SK-N-SH (cell line): Measurements from ENCODE around the gene MRPL19. TPM values are rescaled to one million over a fixed set of nuclear protein-coding genes. Genes with fewer than 3 reads are reported as not detected.

ENCODE experiments used
- CTCF ChIA-PET: fragments of 300-600, 350-600 bp; formaldehyde crosslinking; extraction: SDS; loops from one replicate; lab custom pipeline; 2021; lab: Yijun Ruan, JAX
- POLR2A ChIA-PET: fragments of 350-600 bp; sonication (Branson Sonifier 250); formaldehyde crosslinking; extraction: SDS; loops from one replicate; lab custom pipeline; 2020; ENCODE audit warnings: antibody characterized with exemption, inconsistent platforms; lab: Yijun Ruan, JAX
- DNase-seq: peaks from one replicate; pipeline ENCODE4 v3.0.0; 2012
- H2AFZ ChIP-seq: fragments of 200-600 bp; sonication (generic); 2 replicates; pipeline ENCODE4 v1.8.1; 2016; ENCODE audit warnings: antibody characterized with exemption, mild to moderate bottlenecking, low read depth
- H3F3A ChIP-seq: fragments of 200-600 bp; sonication (generic); replicated peaks from 2 replicates; pipeline ENCODE3; 2016; ENCODE audit warnings: antibody characterized with exemption, mild to moderate bottlenecking; ENCODE audit not compliant: insufficient read depth
- H3K27ac ChIP-seq, 2 experiments: fragments of 200-500 bp in 1 of 2; fragments of 200-600 bp in 1 of 2; sonication (Bioruptor generic) in 1 of 2; sonication (generic), shearing (Covaris generic) in 1 of 2; 2 replicates each; pipeline versions ENCODE4 v1.5.1 to v1.6.1; 2014 to 2016; ENCODE audit warnings: low read depth in 2 of 2, inconsistent platforms in 1 of 2, low read length in 1 of 2, mild to moderate bottlenecking in 1 of 2, mixed read lengths in 1 of 2
- H3K27me3 ChIP-seq: fragments of 200-600 bp; sonication (generic), shearing (Covaris generic); 2 replicates; pipeline ENCODE4 v1.6.1; 2016; ENCODE audit warnings: mixed run types; ENCODE audit not compliant: insufficient read depth
- H3K36me3 ChIP-seq, 2 experiments: fragments of 200-500 bp in 1 of 2; fragments of 200-600 bp in 1 of 2; sonication (Bioruptor generic) in 1 of 2; sonication (generic) in 1 of 2; replicated peaks in 1 of 2; 2 replicates each; pipeline versions ENCODE3 to v1.5.1; 2014 to 2016; ENCODE audit warnings: low read length in 1 of 2, mild to moderate bottlenecking in 1 of 2; ENCODE audit not compliant: insufficient read depth in 2 of 2, control insufficient read depth in 1 of 2
- H3K4me1 ChIP-seq, 2 experiments: fragments of 200-500 bp in 1 of 2; fragments of 200-600 bp in 1 of 2; sonication (Bioruptor generic) in 1 of 2; sonication (generic), shearing (Covaris generic) in 1 of 2; 2 replicates each; pipeline versions ENCODE4 v1.5.1 to v1.6.1; 2014 to 2016; ENCODE audit warnings: low read depth in 1 of 2, low read length in 1 of 2, mixed run types in 1 of 2; ENCODE audit not compliant: insufficient read depth in 2 of 2, control insufficient read depth in 1 of 2
- H3K4me2 ChIP-seq: fragments of 200-600 bp; sonication (generic), shearing (Covaris generic); 2 replicates; pipeline ENCODE4 v1.6.1; 2017; ENCODE audit warnings: mixed run types
- H3K4me3 ChIP-seq, 2 experiments: fragments of 200-500 bp in 1 of 2; fragments of 200-600 bp in 1 of 2; sonication (Bioruptor generic) in 1 of 2; sonication (generic), shearing (Covaris generic) in 1 of 2; 2 replicates each; pipeline versions ENCODE4 v1.5.1 to v1.8.1; 2014 to 2016; ENCODE audit warnings: low read depth in 2 of 2, inconsistent platforms in 1 of 2, low read length in 1 of 2, mild to moderate bottlenecking in 1 of 2, mixed read lengths in 1 of 2, moderate library complexity in 1 of 2
- H3K79me2 ChIP-seq: fragments of 200-600 bp; sonication (generic); 2 replicates; pipeline ENCODE4 v1.8.1; 2017; ENCODE audit warnings: mild to moderate bottlenecking; ENCODE audit not compliant: insufficient read depth
- H3K9ac ChIP-seq: fragments of 200-600 bp; sonication (generic); 2 replicates; pipeline ENCODE4 v1.6.1; 2017; ENCODE audit warnings: mixed run types
- H3K9me2 ChIP-seq: fragments of 200-600 bp; sonication (generic); 2 replicates; pipeline ENCODE4 v1.6.1; 2017; ENCODE audit warnings: mixed run types
- H3K9me3 ChIP-seq: fragments of 200-600 bp; sonication (generic); 2 replicates; pipeline ENCODE4 v1.6.1; 2017; ENCODE audit warnings: mixed run types, mild to moderate bottlenecking, moderate library complexity
- H4K20me1 ChIP-seq: fragments of 200-600 bp; sonication (generic); 2 replicates; pipeline ENCODE4 v1.6.1; 2017; ENCODE audit warnings: mild to moderate bottlenecking, mixed run types; ENCODE audit not compliant: insufficient read depth
- CHD2 ChIP-seq: fragments of 150-350 bp; IDR thresholded peaks from 2 replicates; pipeline ENCODE4 v1.6.1; 2018; ENCODE audit warnings: low read length; ENCODE audit not compliant: partially characterized antibody
- EZH2phosphoT487 ChIP-seq: fragments of 200-600 bp; sonication (generic); IDR thresholded peaks from 2 replicates; pipeline ENCODE4 v1.6.1; 2017; ENCODE audit warnings: low read depth, mixed run types, mild to moderate bottlenecking, antibody characterized with exemption, moderate library complexity, borderline replicate concordance
- FOXM1 ChIP-seq: IDR thresholded peaks from 2 replicates; pipeline ENCODE4 v1.4.0; 2012; ENCODE audit warnings: low read depth, mild to moderate bottlenecking
- IRF3 ChIP-seq: fragments of 150-350 bp; IDR thresholded peaks from 2 replicates; pipeline ENCODE4 v1.6.1; 2016; ENCODE audit warnings: mild to moderate bottlenecking, low read depth, low read length
- MEF2A ChIP-seq: IDR thresholded peaks from 2 replicates; pipeline ENCODE4 v1.4.0; 2012; ENCODE audit warnings: low read depth, borderline replicate concordance
- MXI1 ChIP-seq: IDR thresholded peaks from 2 replicates; pipeline ENCODE4 v1.6.1; 2012; ENCODE audit warnings: mild to moderate bottlenecking, low read depth, low read length, improper control_type of control experiment
- NFIC ChIP-seq: IDR thresholded peaks from 2 replicates; pipeline ENCODE4 v1.4.0; 2012; ENCODE audit warnings: borderline replicate concordance
- RAD21 ChIP-seq: IDR thresholded peaks from 2 replicates; pipeline ENCODE4 v1.6.1; 2012; ENCODE audit warnings: mild to moderate bottlenecking, low read length
- RCOR1 ChIP-seq: fragments of 150-350 bp; IDR thresholded peaks from 2 replicates; pipeline ENCODE4 v1.6.1; 2017; ENCODE audit warnings: antibody characterized with exemption, low read length
- REST ChIP-seq: IDR thresholded peaks from 2 replicates; pipeline ENCODE4 v1.6.1; 2012; ENCODE audit warnings: mild to moderate bottlenecking, low read depth, low read length, moderate library complexity
- RXRA ChIP-seq: IDR thresholded peaks from 2 replicates; pipeline ENCODE4 v1.4.0; 2012; ENCODE audit warnings: low read depth, mild to moderate bottlenecking, borderline replicate concordance
- SMC3 ChIP-seq: IDR thresholded peaks from 2 replicates; pipeline ENCODE4 v1.6.1; 2012; ENCODE audit warnings: low read depth, low read length, improper control_type of control experiment
- TAF1 ChIP-seq: IDR thresholded peaks from 2 replicates; pipeline ENCODE4 v1.6.1; 2012; ENCODE audit warnings: low read depth, mild to moderate bottlenecking, low read length, moderate library complexity, borderline replicate concordance
- TCF12 ChIP-seq: IDR thresholded peaks from 2 replicates; pipeline ENCODE4 v1.4.0; 2012
- TEAD4 ChIP-seq: IDR thresholded peaks from 2 replicates; pipeline ENCODE4 v1.4.0; 2012; ENCODE audit warnings: mild to moderate bottlenecking, borderline replicate concordance; ENCODE audit not compliant: insufficient read depth
- WGBS: methylation state at CpG from one replicate; pipeline ENCODE4 v1.1.6; 2017; ENCODE audit warnings: low lambda C conversion rate; 5-methylcytosine and 5-hydroxymethylcytosine counted together
- polyA plus RNA-seq, 3 experiments: library from polyadenylated mRNA; depleted of rRNA; stranded (reverse); fragments of >200 nt; gene quantifications; 2 replicates each; pipeline ENCODE4 v1.2.3, GENCODE V29; 2012
- TF ChIP-seq, protein P1 (sequence below): IDR thresholded peaks from 2 replicates; pipeline ENCODE4 v1.4.0; 2012; ENCODE audit warnings: low read depth, borderline replicate concordance
- TF ChIP-seq, protein P2 (sequence below): fragments of 200-600 bp; sonication (generic); IDR thresholded peaks from 2 replicates; pipeline ENCODE4 v1.6.1; 2017; ENCODE audit warnings: antibody characterized with exemption, mild to moderate bottlenecking, moderate library complexity

The MRPL19 gene
- polyA plus RNA-seq, 1 of the 3 experiments (the other 2 are of a cell fraction) = 15.4 TPM

- Histone ChIP-seq H3K9ac (no peak overlapping the region), H3K27ac (no peak overlapping the region), H3K4me3 (no peak overlapping the region), H3F3A (peaks cover 12% of the 10 kb centered on the region), H2AFZ (no peak overlapping the region), H3K36me3 (no peaks in the 10 kb centered on the region)
- no peak for DNase-seq
- TF ChIP-seq FOXM1 (no peak), IRF3 (no peak), REST (peak; percentile 80), MEF2A (no peak), SMC3 (no peak), TEAD4 (no peak)
- TF ChIP-seq, protein P1, sequence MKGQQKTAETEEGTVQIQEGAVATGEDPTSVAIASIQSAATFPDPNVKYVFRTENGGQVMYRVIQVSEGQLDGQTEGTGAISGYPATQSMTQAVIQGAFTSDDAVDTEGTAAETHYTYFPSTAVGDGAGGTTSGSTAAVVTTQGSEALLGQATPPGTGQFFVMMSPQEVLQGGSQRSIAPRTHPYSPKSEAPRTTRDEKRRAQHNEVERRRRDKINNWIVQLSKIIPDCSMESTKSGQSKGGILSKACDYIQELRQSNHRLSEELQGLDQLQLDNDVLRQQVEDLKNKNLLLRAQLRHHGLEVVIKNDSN = no peak
- TF ChIP-seq, all 33 proteins: peak for 1
- no peaks in the 10 kb centered on the region; a peak in 1 of 4 replicates for H3K4me1 ChIP-seq
- H4K20me1 ChIP-seq = no peaks in the 10 kb centered on the region
- no peaks in the 10 kb centered on the region for H3K9me3 ChIP-seq
- H3K9me2 ChIP-seq = no peaks in the 10 kb centered on the region
- ChIA-PET CTCF (interaction anchor here (1.0 to 1.9 kb wide), 4 partner anchors 13 to 158 kb away, joined by 5 to 6 read pairs (median 6); no protein-coding TSS in a partner anchor), POLR2A (no interaction called here)
- 58% methylated on average over 3 of the region's 3 CpGs for WGBS
- no peaks in the 10 kb centered on the region for H3K79me2 ChIP-seq
- H3K4me2 ChIP-seq = no peak overlapping the region
- H3K27me3 ChIP-seq = no peaks in the 10 kb centered on the region
These were observed 23.7 kb upstream of the MRPL19 start for GRCh38 chr2:75622929-75623328.

DNA sequence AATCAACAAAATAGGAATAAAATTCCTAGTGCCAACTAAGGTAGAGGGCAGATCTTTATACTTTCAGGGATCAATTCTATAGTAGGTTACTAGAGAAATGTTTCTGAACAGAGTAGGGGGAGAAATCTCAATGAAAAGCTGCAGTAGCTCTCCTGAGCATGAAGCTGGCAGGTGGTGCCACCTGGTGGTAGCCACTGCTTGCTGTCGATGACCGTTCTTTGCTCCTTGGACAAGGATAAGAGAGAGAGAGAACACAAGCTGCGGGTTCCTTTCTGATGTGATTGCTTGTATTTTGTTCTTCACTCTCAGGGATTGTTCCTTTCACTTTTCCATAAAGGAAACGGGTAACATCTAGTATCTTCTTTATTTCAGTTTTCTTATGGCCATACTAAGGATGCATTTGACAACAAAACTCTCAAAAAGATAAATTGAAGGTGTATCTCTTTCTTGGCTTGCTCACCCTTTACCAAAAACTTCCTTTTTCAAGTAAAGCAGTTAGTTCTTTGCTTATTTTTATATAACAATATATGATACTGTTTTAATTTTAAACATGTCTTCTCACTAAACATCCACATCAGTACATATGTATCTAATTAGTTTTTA is 18.6 kb upstream of the MRPL19 start:
- peak; percentile 64 for DNase-seq
- POLR2A ChIA-PET = no interaction called here
- CTCF ChIA-PET = interaction anchor here (0.6 to 4.7 kb wide), 44 partner anchors 9 to 751 kb away, joined by 3 to 87 read pairs (median 3); partner anchors contain the start of gene EVA1A
- Histone ChIP-seq H3K36me3 (no peaks in the 10 kb centered on the region), H3K4me1 (peaks cover 5 to 8% of the 10 kb centered on the region in 2 experiments), H2AFZ (no peak overlapping the region), H3K9me2 (no peaks in the 10 kb centered on the region), H3K4me3 (peak overlapping the region in 1 of 2 experiments; percentile 53; a peak in 1 of 4 replicates), H4K20me1 (no peaks in the 10 kb centered on the region), H3K27ac (no peak overlapping the region), H3K9me3 (no peaks in the 10 kb centered on the region), H3K4me2 (no peak overlapping the region; the same call in 1 of the 2 replicates)
- WGBS = 3% methylated on average over 4 of the region's 4 CpGs
- peak; percentile 87 for TF ChIP-seq RAD21
- no peak for TF ChIP-seq MXI1
- TF ChIP-seq NFIC = no peak
- TF ChIP-seq RCOR1 = no peak
- TF ChIP-seq, protein P2, sequence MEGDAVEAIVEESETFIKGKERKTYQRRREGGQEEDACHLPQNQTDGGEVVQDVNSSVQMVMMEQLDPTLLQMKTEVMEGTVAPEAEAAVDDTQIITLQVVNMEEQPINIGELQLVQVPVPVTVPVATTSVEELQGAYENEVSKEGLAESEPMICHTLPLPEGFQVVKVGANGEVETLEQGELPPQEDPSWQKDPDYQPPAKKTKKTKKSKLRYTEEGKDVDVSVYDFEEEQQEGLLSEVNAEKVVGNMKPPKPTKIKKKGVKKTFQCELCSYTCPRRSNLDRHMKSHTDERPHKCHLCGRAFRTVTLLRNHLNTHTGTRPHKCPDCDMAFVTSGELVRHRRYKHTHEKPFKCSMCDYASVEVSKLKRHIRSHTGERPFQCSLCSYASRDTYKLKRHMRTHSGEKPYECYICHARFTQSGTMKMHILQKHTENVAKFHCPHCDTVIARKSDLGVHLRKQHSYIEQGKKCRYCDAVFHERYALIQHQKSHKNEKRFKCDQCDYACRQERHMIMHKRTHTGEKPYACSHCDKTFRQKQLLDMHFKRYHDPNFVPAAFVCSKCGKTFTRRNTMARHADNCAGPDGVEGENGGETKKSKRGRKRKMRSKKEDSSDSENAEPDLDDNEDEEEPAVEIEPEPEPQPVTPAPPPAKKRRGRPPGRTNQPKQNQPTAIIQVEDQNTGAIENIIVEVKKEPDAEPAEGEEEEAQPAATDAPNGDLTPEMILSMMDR = peak; percentile 97
- TF ChIP-seq EZH2phosphoT487 = no peak
- peak; percentile 94 for TF ChIP-seq SMC3
- no peak for TF ChIP-seq TAF1
- no peak for TF ChIP-seq RXRA
- peak; percentile 20 for TF ChIP-seq CHD2
- no peak for TF ChIP-seq TCF12
- TF ChIP-seq, all 33 proteins: peak for 4
- no peaks in the 10 kb centered on the region for H3K79me2 ChIP-seq
- no peak overlapping the region for H3K9ac ChIP-seq
- peaks cover 6% of the 10 kb centered on the region for H3F3A ChIP-seq
- no peaks in the 10 kb centered on the region for H3K27me3 ChIP-seq
